Ovary (tissue), 3 donors: ENCODE data around the gene HEPN1.

Experiments
- CTCF ChIP-seq, 3 donors: fragments of 450-650 bp in 2 of 3; fragments of 200-600 bp in 1 of 3; IDR thresholded peaks; one replicate each; pipeline versions ENCODE4 v1.5.1 to v1.8.0; 2016 to 2022; ENCODE audit warnings: antibody characterized with exemption in 3 of 3, mild to moderate bottlenecking in 1 of 3
- POLR2A ChIP-seq: fragments of 450-650 bp; IDR thresholded peaks from one replicate; pipeline ENCODE4 v1.6.1; 2017; ENCODE audit warnings: antibody characterized with exemption, mild to moderate bottlenecking, moderate library complexity
- donor health status: DM: no; HTN: no; CAD: no.

- TF ChIP-seq CTCF (IDR thresholded peaks at IDR 0.05) (no peak), POLR2A (no peak)
Measured at GRCh38 chr11:124886476-124886875, 32.6 kb upstream of the HEPN1 start.
